Right lobe of liver (tissue), 4 donors: ENCODE measurements around the gene SLC46A2.

Experiments
- CTCF ChIP-seq, 4 donors: fragments of 200-600 bp in 3 of 4; fragments of 450-650 bp in 1 of 4; IDR thresholded peaks; one replicate each; pipeline versions ENCODE4 v1.5.1 to v1.8.0; 2016 to 2022; ENCODE audit warnings: antibody characterized with exemption in 4 of 4, mild to moderate bottlenecking in 2 of 4
- POLR2A ChIP-seq: fragments of 450-650 bp; IDR thresholded peaks from one replicate; pipeline ENCODE4 v1.6.1; 2017; ENCODE audit warnings: antibody characterized with exemption, mild to moderate bottlenecking
- donor health status: DM: no; HTN: no; CAD: no.
- donor health status: DM: no; HTN: no; CAD: no.
- donor health status: DM: no; HTN: yes; CAD: no.

- TF ChIP-seq CTCF (IDR thresholded peaks at IDR 0.05) (no peak), POLR2A (no peak)
These were observed 10.2 kb upstream of the SLC46A2 start for GRCh38 chr9:112900901-112901300.
